ENCODE results near the gene UBE2QL1. TPM values are rescaled to one million over a fixed set of nuclear protein-coding genes. Genes with fewer than 3 reads are reported as not detected.

UBE2QL1 gene
- total RNA-seq, 1 donor from 2014 or later, result not detected

DNA sequence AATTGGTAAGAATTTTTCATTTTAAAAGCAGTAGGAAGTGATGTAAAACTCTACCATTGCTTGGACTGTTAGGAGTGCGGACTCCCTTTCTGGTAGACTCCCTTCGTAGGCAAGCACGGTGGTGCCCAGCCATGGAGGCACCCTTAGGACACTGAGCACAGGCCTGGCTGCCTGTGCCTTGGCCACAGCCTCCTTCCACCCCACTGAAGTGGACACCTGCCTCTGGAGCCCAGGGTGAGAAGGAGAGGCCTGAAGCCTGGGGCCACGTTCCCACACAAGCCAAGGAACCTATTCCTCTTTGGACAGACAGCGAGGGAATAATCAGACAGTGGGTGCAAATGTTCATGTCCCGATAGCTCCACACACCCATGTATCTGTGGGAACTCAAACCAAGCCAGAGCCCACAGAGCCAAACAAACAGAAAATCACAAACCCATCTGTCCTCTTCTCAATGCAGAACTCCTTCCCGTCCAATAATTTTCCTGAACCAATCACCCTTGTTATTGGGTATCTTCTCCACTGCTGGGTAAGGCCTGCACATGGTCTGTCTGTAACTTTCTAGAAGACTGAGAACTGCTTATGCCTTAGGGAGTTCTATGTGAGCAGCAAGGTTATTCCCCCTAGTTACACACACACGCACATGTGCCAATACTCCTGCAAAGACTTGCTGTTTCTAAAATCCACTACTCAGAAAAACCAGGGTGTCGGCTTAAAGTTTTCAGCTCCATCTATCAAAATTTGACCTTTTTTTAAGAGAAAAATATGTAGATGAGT is 45.2 kb downstream of the UBE2QL1 start:
- no peak for DNase-seq (ENCODE audit: low read depth)
- TF ChIP-seq, protein P1, sequence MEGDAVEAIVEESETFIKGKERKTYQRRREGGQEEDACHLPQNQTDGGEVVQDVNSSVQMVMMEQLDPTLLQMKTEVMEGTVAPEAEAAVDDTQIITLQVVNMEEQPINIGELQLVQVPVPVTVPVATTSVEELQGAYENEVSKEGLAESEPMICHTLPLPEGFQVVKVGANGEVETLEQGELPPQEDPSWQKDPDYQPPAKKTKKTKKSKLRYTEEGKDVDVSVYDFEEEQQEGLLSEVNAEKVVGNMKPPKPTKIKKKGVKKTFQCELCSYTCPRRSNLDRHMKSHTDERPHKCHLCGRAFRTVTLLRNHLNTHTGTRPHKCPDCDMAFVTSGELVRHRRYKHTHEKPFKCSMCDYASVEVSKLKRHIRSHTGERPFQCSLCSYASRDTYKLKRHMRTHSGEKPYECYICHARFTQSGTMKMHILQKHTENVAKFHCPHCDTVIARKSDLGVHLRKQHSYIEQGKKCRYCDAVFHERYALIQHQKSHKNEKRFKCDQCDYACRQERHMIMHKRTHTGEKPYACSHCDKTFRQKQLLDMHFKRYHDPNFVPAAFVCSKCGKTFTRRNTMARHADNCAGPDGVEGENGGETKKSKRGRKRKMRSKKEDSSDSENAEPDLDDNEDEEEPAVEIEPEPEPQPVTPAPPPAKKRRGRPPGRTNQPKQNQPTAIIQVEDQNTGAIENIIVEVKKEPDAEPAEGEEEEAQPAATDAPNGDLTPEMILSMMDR (conservative IDR thresholded peaks at IDR 0.05; ENCODE audit: low read depth, low read length), result no peak

DNA sequence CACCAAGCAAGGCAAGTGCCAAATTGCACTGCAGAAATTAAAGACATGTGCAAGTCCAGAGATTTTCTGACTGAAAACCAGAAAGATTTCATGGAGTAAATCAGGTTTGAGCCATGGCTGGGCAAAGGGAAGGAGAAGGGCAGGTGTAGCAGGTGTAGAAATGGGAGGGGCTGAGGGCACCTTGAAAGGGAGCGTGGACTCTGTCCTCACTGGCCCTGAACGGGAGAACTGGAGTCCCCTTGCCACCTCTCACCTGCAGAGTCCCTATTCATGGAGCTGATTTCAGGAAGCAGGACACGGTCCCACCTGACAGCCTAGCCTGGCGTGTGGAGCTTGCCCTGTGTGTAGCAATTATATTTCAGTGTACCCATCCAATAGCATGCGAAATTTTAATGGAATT is 46.3 kb downstream of the UBE2QL1 start:
- no peak for DNase-seq (ENCODE audit: low read depth)
- no peak overlapping the region for H3K4me3 ChIP-seq (ENCODE audit: low read depth, low read length)
- TF ChIP-seq, protein P1 (conservative IDR thresholded peaks at IDR 0.05; ENCODE audit: low read depth, low read length), result no peak

More for the DNA sequence above, 45.2 kb downstream of the UBE2QL1 start:
- no peak overlapping the region for H3K4me3 ChIP-seq (ENCODE audit: low read depth, low read length)

DNA sequence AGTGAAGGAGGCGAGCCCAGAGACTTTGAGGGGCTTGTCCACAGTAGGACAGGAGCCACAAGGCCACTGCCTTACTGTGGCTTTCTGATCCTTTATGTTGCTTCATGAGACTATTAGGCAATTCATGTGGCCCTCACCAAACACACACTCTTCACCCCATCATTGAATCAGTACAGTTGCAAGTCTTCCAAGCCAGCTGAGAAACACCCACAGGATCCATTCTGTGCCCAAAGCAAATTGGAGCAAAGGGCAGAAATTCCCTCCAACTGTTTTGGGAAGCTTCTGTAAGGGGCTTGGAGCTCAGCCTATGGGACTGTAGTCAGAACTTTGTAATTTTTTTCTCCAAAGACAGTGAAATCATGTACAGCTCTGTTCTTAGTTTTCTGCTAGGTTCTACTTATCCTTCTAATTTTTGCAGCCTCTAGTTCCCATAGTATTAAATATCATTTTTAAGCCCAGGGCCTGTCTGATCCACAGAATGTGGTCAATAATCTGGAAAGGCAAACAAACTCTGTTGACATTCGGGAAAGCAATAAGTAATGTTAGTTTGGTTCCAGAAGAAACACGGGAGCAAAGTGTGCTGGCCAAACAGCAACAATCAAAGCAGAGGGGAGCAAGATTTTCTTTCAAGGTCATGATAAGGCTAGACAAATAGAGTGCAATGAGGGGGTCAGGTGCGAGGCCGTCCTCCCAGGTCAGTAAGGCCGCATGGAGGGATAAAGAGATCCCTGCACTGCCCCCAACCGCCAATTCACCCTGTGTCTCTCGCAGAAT is 47.0 kb downstream of the UBE2QL1 start:
- no peak for DNase-seq (ENCODE audit: low read depth)
- H3K4me3 ChIP-seq (ENCODE audit: low read depth, low read length), result no peak overlapping the region
- TF ChIP-seq, protein P1 (conservative IDR thresholded peaks at IDR 0.05; ENCODE audit: low read depth, low read length), result no peak

DNA sequence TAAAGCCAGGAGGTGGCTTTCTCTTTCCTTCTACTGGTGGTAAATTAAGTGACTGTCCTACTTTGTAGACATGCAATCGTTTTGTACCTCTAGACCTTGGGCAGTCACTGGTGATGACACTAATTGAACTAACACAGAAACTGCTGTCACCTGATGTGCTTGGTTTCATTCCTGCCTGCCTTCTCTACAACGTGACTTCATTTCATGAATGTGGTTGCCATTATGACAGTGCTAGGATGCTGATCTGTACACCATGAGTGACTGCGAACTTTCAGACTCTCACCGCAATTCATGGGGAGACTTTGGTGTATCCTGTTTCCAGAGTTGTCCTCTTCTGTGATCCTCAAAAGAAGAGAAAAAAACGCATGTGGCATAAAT is 47.5 kb downstream of the UBE2QL1 start:
- DNase-seq (ENCODE audit: low read depth), result no peak
- H3K4me3 ChIP-seq (ENCODE audit: low read depth, low read length), result no peak overlapping the region

DNA sequence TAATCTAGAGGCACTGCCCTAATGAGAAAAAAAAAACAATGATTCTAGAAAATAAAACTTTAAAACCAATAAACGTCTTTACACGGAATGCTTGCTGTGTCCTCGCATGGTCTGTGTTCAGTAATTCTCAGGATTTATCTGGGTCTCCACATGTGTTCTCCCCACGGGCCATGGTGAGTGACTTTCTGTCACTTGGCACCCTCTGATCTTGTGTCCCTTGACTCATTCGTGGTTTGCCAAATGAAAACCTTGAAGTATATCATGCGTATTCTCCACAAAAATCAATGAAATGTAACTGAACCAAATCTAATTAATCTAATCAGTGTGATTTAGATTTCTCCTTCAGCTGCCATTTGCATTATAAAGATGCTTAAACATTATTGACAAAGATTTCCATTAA is 48.0 kb downstream of the UBE2QL1 start:
- no peak overlapping the region for H3K4me3 ChIP-seq (ENCODE audit: low read depth, low read length)
- no peak for DNase-seq (ENCODE audit: low read depth)
- TF ChIP-seq, protein P1 (conservative IDR thresholded peaks at IDR 0.05; ENCODE audit: low read depth, low read length), result no peak

More for the DNA sequence above, 47.5 kb downstream of the UBE2QL1 start:
- TF ChIP-seq, protein P1 (conservative IDR thresholded peaks at IDR 0.05; ENCODE audit: low read depth, low read length), result no peak

GRCh38 chr5:6497262-6497661 is 48.6 kb downstream of the UBE2QL1 start:
- H3K4me3 ChIP-seq (ENCODE audit: low read depth, low read length), result no peak overlapping the region
- DNase-seq (ENCODE audit: low read depth), result no peak
- TF ChIP-seq, protein P1 (conservative IDR thresholded peaks at IDR 0.05; ENCODE audit: low read depth, low read length), result no peak
